Measurements from ENCODE around the gene PDK2.

Gene PDK2

GRCh38 chr17:50113624-50114320, 18.6 kb downstream of the PDK2 start:
- H3K4me1 ChIP-seq (ENCODE audit: control insufficient read depth, low read depth, low read length) = peaks cover 8% of the 10 kb centered on the region
- H3K27me3 ChIP-seq (ENCODE audit: control insufficient read depth, insufficient read depth, low read length) = peaks cover 19% of the 10 kb centered on the region
- no peaks in the 10 kb centered on the region for H3K36me3 ChIP-seq (ENCODE audit: control insufficient read depth, low read depth, low read length)
- H3K4me3 ChIP-seq (ENCODE audit: low read length) = no peak overlapping the region
- H3K9ac ChIP-seq (ENCODE audit: low read length) = no peak overlapping the region
- no peaks in the 10 kb centered on the region for H3K9me3 ChIP-seq (ENCODE audit: control insufficient read depth, low read depth, low read length)
- H3K27ac ChIP-seq (ENCODE audit: low read length) = no peak overlapping the region

GRCh38 chr17:50114401-50114800, 19.2 kb downstream of the PDK2 start:
- H3K27me3 ChIP-seq (ENCODE audit: control insufficient read depth, insufficient read depth, low read length) = peaks cover 25% of the 10 kb centered on the region
- H3K4me1 ChIP-seq (ENCODE audit: control insufficient read depth, low read depth, low read length) = peaks cover 8% of the 10 kb centered on the region
- no peaks in the 10 kb centered on the region for H3K9me3 ChIP-seq (ENCODE audit: control insufficient read depth, low read depth, low read length)
- no peak overlapping the region for H3K4me3 ChIP-seq (ENCODE audit: low read length)
- H3K36me3 ChIP-seq (ENCODE audit: control insufficient read depth, low read depth, low read length) = no peaks in the 10 kb centered on the region
- H3K9ac ChIP-seq (ENCODE audit: low read length) = no peak overlapping the region
- no peak overlapping the region for H3K27ac ChIP-seq (ENCODE audit: low read length)

GRCh38 chr17:50114849-50115357, 19.8 kb downstream of the PDK2 start:
- H3K4me3 ChIP-seq (ENCODE audit: low read length) = no peak overlapping the region
- no peak overlapping the region for H3K9ac ChIP-seq (ENCODE audit: low read length)
- H3K27me3 ChIP-seq (ENCODE audit: control insufficient read depth, insufficient read depth, low read length) = peaks cover 27% of the 10 kb centered on the region
- no peaks in the 10 kb centered on the region for H3K9me3 ChIP-seq (ENCODE audit: control insufficient read depth, low read depth, low read length)
- peaks cover 8% of the 10 kb centered on the region for H3K4me1 ChIP-seq (ENCODE audit: control insufficient read depth, low read depth, low read length)
- no peak overlapping the region for H3K27ac ChIP-seq (ENCODE audit: low read length)
- no peaks in the 10 kb centered on the region for H3K36me3 ChIP-seq (ENCODE audit: control insufficient read depth, low read depth, low read length)

GRCh38 chr17:50115756-50116155, 20.6 kb downstream of the PDK2 start:
- Histone ChIP-seq H3K27me3 (ENCODE audit: control insufficient read depth, insufficient read depth, low read length) (peaks cover 27% of the 10 kb centered on the region), H3K4me1 (ENCODE audit: control insufficient read depth, low read depth, low read length) (peaks cover 8% of the 10 kb centered on the region), H3K4me3 (ENCODE audit: low read length) (no peak overlapping the region), H3K27ac (ENCODE audit: low read length) (no peak overlapping the region), H3K36me3 (ENCODE audit: control insufficient read depth, low read depth, low read length) (no peaks in the 10 kb centered on the region), H3K9me3 (ENCODE audit: control insufficient read depth, low read depth, low read length) (no peaks in the 10 kb centered on the region), H3K9ac (ENCODE audit: low read length) (no peak overlapping the region)

- Histone ChIP-seq H3K9me3 (ENCODE audit: control insufficient read depth, low read depth, low read length) (no peaks in the 10 kb centered on the region), H3K27me3 (ENCODE audit: control insufficient read depth, insufficient read depth, low read length) (peaks cover 27% of the 10 kb centered on the region), H3K9ac (ENCODE audit: low read length) (peak overlapping the region; percentile 14), H3K36me3 (ENCODE audit: control insufficient read depth, low read depth, low read length) (no peaks in the 10 kb centered on the region), H3K4me1 (ENCODE audit: control insufficient read depth, low read depth, low read length) (peaks cover 4% of the 10 kb centered on the region), H3K4me3 (ENCODE audit: low read length) (peak overlapping the region; percentile 32), H3K27ac (ENCODE audit: low read length) (no peak overlapping the region)
Measured at GRCh38 chr17:50117202-50118051, 22.3 kb downstream of the PDK2 start.

- Histone ChIP-seq H3K4me3 (ENCODE audit: low read length) (no peak overlapping the region), H3K36me3 (ENCODE audit: control insufficient read depth, low read depth, low read length) (no peaks in the 10 kb centered on the region), H3K9me3 (ENCODE audit: control insufficient read depth, low read depth, low read length) (no peaks in the 10 kb centered on the region), H3K4me1 (ENCODE audit: control insufficient read depth, low read depth, low read length) (peaks cover 10% of the 10 kb centered on the region), H3K27me3 (ENCODE audit: control insufficient read depth, insufficient read depth, low read length) (peaks cover 27% of the 10 kb centered on the region), H3K27ac (ENCODE audit: low read length) (no peak overlapping the region), H3K9ac (ENCODE audit: low read length) (no peak overlapping the region)
Measured at GRCh38 chr17:50118076-50118827, 23.1 kb downstream of the PDK2 start.

GRCh38 chr17:50118828-50119218, 23.7 kb downstream of the PDK2 start:
- no peak overlapping the region for H3K27ac ChIP-seq (ENCODE audit: low read length)
- H3K9ac ChIP-seq (ENCODE audit: low read length) = no peak overlapping the region
- no peaks in the 10 kb centered on the region for H3K9me3 ChIP-seq (ENCODE audit: control insufficient read depth, low read depth, low read length)
- H3K4me3 ChIP-seq (ENCODE audit: low read length) = no peak overlapping the region
- H3K36me3 ChIP-seq (ENCODE audit: control insufficient read depth, low read depth, low read length) = no peaks in the 10 kb centered on the region
- H3K27me3 ChIP-seq (ENCODE audit: control insufficient read depth, insufficient read depth, low read length) = peaks cover 27% of the 10 kb centered on the region
- H3K4me1 ChIP-seq (ENCODE audit: control insufficient read depth, low read depth, low read length) = peaks cover 16% of the 10 kb centered on the region

GRCh38 chr17:50120475-50121253, 25.5 kb downstream of the PDK2 start:
- H3K4me1 ChIP-seq (ENCODE audit: control insufficient read depth, low read depth, low read length) = peaks cover 18% of the 10 kb centered on the region
- H3K4me3 ChIP-seq (ENCODE audit: low read length) = no peak overlapping the region
- H3K36me3 ChIP-seq (ENCODE audit: control insufficient read depth, low read depth, low read length) = no peaks in the 10 kb centered on the region
- H3K9ac ChIP-seq (ENCODE audit: low read length) = no peak overlapping the region
- H3K27me3 ChIP-seq (ENCODE audit: control insufficient read depth, insufficient read depth, low read length) = peaks cover 27% of the 10 kb centered on the region
- H3K9me3 ChIP-seq (ENCODE audit: control insufficient read depth, low read depth, low read length) = no peaks in the 10 kb centered on the region
- no peak overlapping the region for H3K27ac ChIP-seq (ENCODE audit: low read length)

- Histone ChIP-seq H3K36me3 (ENCODE audit: control insufficient read depth, low read depth, low read length) (no peaks in the 10 kb centered on the region), H3K4me3 (ENCODE audit: low read length) (no peak overlapping the region), H3K4me1 (ENCODE audit: control insufficient read depth, low read depth, low read length) (peaks cover 23% of the 10 kb centered on the region), H3K27ac (ENCODE audit: low read length) (no peak overlapping the region), H3K27me3 (ENCODE audit: control insufficient read depth, insufficient read depth, low read length) (peaks cover 19% of the 10 kb centered on the region), H3K9ac (ENCODE audit: low read length) (no peak overlapping the region), H3K9me3 (ENCODE audit: control insufficient read depth, low read depth, low read length) (no peaks in the 10 kb centered on the region)
Measured at GRCh38 chr17:50122945-50123344, 27.8 kb downstream of the PDK2 start.

GRCh38 chr17:50123649-50124349, 28.6 kb downstream of the PDK2 start:
- Histone ChIP-seq H3K27ac (ENCODE audit: low read length) (no peak overlapping the region), H3K9me3 (ENCODE audit: control insufficient read depth, low read depth, low read length) (no peaks in the 10 kb centered on the region), H3K4me1 (ENCODE audit: control insufficient read depth, low read depth, low read length) (peaks cover 25% of the 10 kb centered on the region), H3K4me3 (ENCODE audit: low read length) (no peak overlapping the region), H3K9ac (ENCODE audit: low read length) (no peak overlapping the region), H3K36me3 (ENCODE audit: control insufficient read depth, low read depth, low read length) (no peaks in the 10 kb centered on the region), H3K27me3 (ENCODE audit: control insufficient read depth, insufficient read depth, low read length) (peaks cover 11% of the 10 kb centered on the region)
